Stimulated activated CD4-positive, alpha-beta T cell treated with anti-CD3 and anti-CD28 coated beads, Interleukin-2, amount 100 ng/mL, for 24 hours (primary cell): ENCODE results near the gene COQ10B.

Experiments used
- DNase-seq, 2 donors: peaks; one replicate each; pipeline ENCODE4 v3.0.0-alpha.2; 2020

Gene COQ10B

GRCh38 chr2:197502685-197503084 lies 49.3 kb downstream of the COQ10B start:
- DNase-seq: no peak

- DNase-seq: no peak
Observed at GRCh38 chr2:197504000-197504399, 50.6 kb downstream of the COQ10B start.

GRCh38 chr2:197504512-197504911 lies 51.2 kb downstream of the COQ10B start:
- no peak for DNase-seq

GRCh38 chr2:197506658-197507057 lies 53.3 kb downstream of the COQ10B start:
- DNase-seq: no peak

- no peak for DNase-seq
Observed at GRCh38 chr2:197513915-197514314, 60.6 kb downstream of the COQ10B start.

GRCh38 chr2:197514754-197515153 lies 61.4 kb downstream of the COQ10B start:
- no peak for DNase-seq

GRCh38 chr2:197515315-197515738 lies 62.0 kb downstream of the COQ10B start:
- no peak for DNase-seq

- DNase-seq: peak; percentile 95
Observed at GRCh38 chr2:197515739-197516392, 62.5 kb downstream of the COQ10B start, which contains the start of gene MOB4. Gene MOB4 (plus strand): TSS chr2:197516066. CDS start chr2:197516087, 21 bp downstream.

GRCh38 chr2:197516393-197516761 lies 63.0 kb downstream of the COQ10B start:
- peak in 1 of 2 donors; percentile 37 for DNase-seq

- no peak for DNase-seq
Observed at GRCh38 chr2:197517150-197517549, 63.8 kb downstream of the COQ10B start.
